Left forelimb (tissue), 1 donor: ENCODE measurements around the gene CDYL2.

ENCODE experiments used
- DNase-seq: peaks from one replicate; pipeline ENCODE4 v3.0.0-alpha.2; 2018; ENCODE audit warnings: low spot score

CDYL2 gene

DNA sequence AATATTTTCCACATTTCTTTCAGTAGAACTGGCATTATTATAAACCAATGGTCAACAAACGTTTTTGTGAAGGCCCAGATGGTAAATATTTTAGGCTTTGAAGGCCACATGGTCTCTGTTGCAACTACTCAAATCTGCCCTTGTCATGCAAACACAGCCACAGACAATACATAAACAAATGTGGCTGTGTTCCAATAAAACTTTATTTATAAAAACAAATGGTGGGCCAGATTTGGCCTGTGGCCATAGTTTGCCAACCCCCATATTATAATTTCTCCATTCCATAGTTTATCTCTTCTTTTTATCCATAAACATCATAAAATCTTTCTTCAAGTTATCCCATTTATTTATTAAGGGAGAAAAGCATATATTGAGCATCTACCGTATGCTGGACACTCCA is 98.8 kb downstream of the CDYL2 start:
- no peak for DNase-seq

DNA sequence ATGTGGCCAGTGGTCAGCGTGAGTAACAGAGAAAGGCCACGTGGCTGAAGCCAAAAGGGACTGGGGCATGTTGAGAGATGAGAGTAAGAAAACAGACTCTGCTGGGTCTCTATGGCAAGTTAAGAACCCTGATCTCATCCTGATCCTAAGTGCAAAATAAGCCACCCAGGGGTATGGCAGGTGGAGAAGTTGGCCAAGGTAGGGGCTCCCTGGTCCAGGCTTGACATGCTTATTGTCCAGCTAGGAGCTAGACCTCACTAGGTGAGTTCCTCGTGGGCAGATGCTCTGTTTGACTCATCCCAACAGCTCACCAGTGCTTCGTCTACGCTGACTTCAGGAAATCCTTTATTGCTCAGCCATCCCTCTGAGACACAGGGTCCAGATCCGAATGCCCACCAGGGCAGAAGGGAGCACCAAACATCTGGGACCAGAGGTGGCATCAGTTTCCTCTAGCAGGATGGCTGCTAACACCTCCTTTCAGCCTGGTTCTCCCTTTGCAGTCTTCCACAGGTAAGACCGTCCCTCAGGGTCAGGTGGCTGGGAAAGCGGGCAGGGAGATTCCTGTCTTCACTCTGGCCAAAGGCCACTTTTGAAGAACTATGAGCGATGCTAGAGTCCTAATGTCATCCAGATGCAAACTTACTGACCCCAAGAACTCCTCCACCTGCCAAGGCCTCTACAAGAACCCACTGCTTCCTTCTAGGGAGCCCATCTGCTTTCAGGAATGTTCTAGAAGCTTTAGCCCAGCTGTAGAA is 99.5 kb downstream of the CDYL2 start:
- DNase-seq, result no peak

GRCh38 chr16:80703131-80704071 is 101.0 kb downstream of the CDYL2 start:
- DNase-seq, result no peak

GRCh38 chr16:80702696-80703095 is 101.7 kb downstream of the CDYL2 start:
- DNase-seq, result no peak

DNA sequence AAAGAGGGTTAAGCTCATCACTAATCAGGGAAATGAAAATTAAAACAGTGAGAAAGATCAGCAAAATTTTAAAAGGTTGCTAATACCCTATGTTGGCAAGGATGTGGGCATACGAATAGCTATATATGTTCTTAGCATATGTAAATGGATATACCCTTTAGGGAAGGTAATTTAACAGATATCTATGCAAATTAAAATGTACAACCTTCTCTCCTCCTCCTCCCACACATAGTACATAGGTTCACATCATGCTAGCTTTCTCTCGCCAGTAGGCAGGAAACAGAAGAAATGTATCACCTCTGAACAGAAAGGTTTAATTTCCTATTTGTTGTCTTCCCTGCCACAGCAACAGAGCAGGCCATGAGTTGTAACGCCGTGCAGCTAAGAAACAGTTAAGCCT is 103.8 kb downstream of the CDYL2 start:
- no peak for DNase-seq

DNA sequence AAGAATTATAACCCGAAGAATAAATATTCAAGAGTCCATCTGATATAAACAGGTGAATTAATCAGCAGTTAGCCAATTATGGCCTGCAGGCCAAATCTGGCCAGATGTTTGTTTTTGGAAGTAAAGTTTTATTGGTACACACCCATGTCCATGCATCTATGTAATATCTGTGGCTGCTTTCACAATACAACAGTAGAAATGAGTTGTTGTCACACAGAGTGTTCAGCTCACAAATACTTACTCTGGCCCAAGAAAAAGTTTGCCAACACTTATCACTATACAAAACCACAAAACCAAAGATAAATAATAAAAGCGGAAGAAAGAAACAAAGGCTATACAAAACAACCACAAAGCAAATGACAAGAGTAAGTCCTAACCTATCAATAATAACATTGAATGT is 109.4 kb downstream of the CDYL2 start:
- no peak for DNase-seq

GRCh38 chr16:80693553-80693952 is 110.8 kb downstream of the CDYL2 start:
- no peak for DNase-seq

GRCh38 chr16:80692270-80692669 is 112.1 kb downstream of the CDYL2 start:
- DNase-seq, result no peak

- no peak for DNase-seq
Observed at GRCh38 chr16:80691111-80691741, 113.2 kb downstream of the CDYL2 start.

GRCh38 chr16:80689487-80689886 is 114.9 kb downstream of the CDYL2 start:
- DNase-seq, result no peak

DNA sequence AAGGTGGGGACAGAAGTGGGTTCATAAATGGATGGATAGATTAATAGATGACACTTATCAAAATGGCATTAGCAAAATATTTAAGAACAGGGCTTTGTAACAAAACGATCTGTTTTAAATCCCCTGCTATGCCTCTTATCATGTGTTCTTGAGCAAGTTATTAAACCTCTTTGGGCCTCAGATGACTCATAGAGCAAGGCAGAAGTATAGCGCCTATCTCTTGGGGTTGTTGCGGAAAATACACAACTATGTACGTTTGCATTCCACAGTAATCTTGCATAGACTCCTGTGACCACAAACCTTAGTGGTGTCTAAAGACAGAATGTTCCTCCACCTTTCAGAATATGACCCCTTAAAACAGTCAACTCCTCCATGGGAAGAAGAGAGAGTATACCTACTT is 116.8 kb downstream of the CDYL2 start:
- no peak for DNase-seq

GRCh38 chr16:80684906-80685305 is 119.5 kb downstream of the CDYL2 start:
- no peak for DNase-seq

DNA sequence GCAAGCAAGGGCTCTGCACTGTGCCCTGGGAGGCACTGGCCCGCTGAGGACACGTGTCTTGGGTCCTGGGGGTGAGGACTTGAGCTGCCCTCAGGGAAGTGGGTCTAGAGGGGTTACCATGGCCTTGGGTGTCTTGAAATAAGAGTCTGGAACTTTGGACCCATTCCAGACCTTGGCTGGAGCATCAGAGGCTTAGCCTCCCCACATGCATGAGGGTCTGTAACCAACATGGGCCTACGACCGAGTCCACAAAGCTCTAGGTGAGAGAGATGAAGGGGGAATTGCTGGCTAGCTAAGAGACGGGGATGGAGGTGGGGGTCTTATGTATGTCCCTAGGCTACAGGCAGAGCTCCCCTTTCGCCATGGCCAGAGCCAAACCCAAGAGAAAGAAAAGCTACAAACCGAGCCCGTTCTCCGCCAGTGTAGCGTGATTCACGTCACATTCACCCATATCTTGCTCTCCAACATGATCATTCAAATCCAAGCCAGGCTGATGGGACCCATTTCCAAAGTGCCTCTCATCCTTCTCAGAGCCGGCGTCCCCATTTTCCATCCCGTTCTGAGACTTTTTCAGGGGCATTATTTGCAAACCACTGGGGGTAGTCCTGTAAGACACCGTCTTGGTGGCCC is 120.1 kb downstream of the CDYL2 start:
- DNase-seq, result no peak

DNA sequence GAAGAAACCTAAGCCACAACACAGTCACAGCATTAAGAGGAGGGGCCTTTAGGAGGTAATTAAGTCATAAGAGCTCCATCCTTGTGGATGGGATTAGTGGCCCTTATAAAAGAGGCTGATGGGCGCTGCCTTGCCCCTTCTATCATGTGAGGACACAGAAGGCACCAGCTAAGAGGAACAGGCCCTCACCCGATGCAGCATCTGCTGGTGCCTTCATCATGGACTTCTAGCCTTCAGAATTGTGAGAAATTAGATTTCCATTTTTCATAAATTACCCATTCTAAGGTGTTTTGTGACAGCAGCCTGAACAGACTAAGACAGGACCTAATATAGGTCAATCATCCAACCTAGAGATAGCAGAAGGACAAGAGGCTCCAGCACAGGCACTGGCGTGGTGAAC is 120.8 kb downstream of the CDYL2 start:
- DNase-seq, result no peak

DNA sequence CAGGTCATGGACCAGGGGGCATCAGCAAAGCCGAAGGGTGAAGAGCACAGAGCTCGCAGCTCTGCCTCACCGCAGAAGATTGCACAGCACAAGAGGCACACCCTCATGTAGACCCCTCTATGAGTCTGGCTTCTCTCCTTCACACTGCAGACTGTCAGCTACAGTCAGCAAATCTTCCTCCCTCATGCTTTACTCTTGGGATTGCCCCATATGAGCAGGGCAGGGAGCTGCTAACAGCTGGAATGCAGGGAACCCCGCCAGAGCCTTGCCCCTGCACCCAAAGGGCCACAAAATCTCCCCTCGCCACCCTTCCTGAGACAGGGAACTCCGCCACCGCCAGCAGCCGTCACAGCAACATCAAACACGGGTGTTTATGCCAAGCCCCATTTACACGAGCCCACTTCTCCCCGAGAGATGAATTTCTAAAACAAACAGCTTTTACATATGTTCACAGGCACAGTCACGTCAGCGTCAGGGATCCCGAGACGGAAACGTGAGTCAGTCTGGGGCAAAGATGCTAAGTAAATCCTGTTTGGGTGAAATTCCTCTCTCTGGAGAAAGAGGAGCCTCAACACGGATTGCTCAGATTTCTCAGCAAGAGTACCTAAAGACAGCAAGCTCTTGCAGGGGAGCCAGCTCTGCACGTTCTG is 121.9 kb downstream of the CDYL2 start:
- DNase-seq, result no peak

- no peak for DNase-seq
Observed at GRCh38 chr16:80681436-80681835, 123.0 kb downstream of the CDYL2 start.

DNA sequence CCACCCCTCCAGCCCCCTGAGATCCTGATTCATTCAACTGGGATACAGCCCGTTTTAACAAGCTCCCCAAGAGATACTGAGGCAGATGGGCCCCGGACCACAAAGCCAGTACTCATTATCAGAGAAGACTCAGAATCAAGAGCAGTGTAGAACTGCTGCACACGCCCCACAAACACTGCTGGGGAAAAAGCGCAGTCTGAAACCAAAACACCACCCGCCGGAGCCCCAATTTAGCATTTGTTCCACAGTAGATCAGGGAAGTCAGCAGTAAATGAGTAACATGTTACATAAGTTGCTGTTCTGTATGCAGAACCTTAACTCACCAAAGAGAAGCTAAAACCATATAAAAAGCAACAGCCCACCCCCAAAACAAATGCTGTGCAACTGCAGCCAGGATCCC is 123.6 kb downstream of the CDYL2 start:
- DNase-seq, result no peak

GRCh38 chr16:80680046-80680445 is 124.4 kb downstream of the CDYL2 start:
- no peak for DNase-seq

DNA sequence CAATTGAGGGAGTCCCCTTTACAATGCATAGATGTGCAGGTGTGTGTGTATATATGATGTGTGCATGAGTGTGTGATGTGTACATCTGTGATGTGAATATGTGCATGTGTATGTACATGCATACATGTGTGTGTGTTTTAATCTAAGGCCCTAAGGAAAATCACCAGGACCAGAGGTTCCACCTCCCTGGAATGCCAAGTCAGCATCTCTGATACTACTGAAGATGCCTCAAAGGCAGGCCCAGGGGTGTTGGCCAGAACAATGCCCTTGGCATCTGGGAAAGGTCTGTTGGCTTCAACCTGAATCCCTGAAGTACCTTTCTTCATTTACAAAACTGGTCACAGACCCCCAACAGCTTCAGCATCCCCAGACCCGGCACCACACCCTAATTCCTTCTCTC is 129.5 kb downstream of the CDYL2 start:
- no peak for DNase-seq

GRCh38 chr16:80672379-80672778 is 132.0 kb downstream of the CDYL2 start:
- no peak for DNase-seq

DNA sequence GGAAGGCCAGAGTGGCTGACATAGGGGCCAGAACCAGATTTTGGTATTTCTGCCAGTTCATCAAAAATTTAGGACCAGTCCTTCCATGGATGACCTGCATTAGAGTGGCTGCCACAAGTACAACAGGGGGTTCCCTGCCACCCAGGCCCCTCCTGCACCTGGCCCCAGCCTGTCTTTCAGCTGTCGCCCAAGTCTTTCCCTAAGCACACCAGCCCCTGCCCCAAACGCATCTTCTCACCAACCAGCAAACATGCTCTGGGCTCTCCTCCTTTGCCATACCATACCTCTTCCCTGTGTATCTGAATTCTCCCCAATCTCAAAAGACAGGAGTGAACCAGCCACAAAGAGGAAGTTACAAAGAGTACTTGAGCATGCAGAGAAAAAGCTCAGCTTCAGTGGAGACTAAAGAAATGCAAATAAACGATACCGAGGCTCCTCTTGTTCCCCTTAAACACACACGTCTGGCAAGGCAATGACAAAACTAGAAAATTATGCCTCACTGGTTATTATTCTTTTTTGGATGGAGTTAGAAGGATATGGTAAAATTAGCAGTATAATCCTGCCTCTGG is 133.0 kb downstream of the CDYL2 start:
- DNase-seq, result no peak
